PFSK-1 (cell line): ENCODE results near the gene ADTRP.

Source experiments
- FOXP2 ChIP-seq: optimal IDR thresholded peaks from 2 replicates; pipeline ENCODE3; 2011; ENCODE audit warnings: borderline replicate concordance, control low read depth, inconsistent platforms; ENCODE audit not compliant: insufficient read depth; ENCODE audit errors: extremely low read length, extremely low read depth
- POLR2AphosphoS5 ChIP-seq: IDR thresholded peaks from 2 replicates; pipeline ENCODE4 v1.6.1; 2012; ENCODE audit warnings: low read depth, mild to moderate bottlenecking, control low read depth, low read length, moderate library complexity
- SIN3A ChIP-seq: IDR thresholded peaks from 2 replicates; pipeline ENCODE4 v1.6.1; 2012; ENCODE audit warnings: mild to moderate bottlenecking, low read length, moderate library complexity, borderline replicate concordance; ENCODE audit not compliant: insufficient read depth
- TAF1 ChIP-seq: IDR thresholded peaks from 2 replicates; pipeline ENCODE4 v1.6.1; 2012; ENCODE audit warnings: low read length, control low read depth, borderline replicate concordance; ENCODE audit not compliant: insufficient read depth
- TF ChIP-seq, protein P1 (sequence below), 2 experiments: IDR thresholded peaks; 2 replicates each; pipeline versions ENCODE4 v1.6.1 to v1.8.0; 2011 to 2012; ENCODE audit warnings: low read depth in 2 of 2, low read length in 2 of 2, control low read depth in 1 of 2, inconsistent platforms in 1 of 2, mild to moderate bottlenecking in 1 of 2, moderate library complexity in 1 of 2; ENCODE audit not compliant: insufficient read depth in 1 of 2

The ADTRP gene

GRCh38 chr6:11805259-11806053, 26.9 kb upstream of the ADTRP start:
- TF ChIP-seq POLR2AphosphoS5, result no peak
- TF ChIP-seq, protein P1, sequence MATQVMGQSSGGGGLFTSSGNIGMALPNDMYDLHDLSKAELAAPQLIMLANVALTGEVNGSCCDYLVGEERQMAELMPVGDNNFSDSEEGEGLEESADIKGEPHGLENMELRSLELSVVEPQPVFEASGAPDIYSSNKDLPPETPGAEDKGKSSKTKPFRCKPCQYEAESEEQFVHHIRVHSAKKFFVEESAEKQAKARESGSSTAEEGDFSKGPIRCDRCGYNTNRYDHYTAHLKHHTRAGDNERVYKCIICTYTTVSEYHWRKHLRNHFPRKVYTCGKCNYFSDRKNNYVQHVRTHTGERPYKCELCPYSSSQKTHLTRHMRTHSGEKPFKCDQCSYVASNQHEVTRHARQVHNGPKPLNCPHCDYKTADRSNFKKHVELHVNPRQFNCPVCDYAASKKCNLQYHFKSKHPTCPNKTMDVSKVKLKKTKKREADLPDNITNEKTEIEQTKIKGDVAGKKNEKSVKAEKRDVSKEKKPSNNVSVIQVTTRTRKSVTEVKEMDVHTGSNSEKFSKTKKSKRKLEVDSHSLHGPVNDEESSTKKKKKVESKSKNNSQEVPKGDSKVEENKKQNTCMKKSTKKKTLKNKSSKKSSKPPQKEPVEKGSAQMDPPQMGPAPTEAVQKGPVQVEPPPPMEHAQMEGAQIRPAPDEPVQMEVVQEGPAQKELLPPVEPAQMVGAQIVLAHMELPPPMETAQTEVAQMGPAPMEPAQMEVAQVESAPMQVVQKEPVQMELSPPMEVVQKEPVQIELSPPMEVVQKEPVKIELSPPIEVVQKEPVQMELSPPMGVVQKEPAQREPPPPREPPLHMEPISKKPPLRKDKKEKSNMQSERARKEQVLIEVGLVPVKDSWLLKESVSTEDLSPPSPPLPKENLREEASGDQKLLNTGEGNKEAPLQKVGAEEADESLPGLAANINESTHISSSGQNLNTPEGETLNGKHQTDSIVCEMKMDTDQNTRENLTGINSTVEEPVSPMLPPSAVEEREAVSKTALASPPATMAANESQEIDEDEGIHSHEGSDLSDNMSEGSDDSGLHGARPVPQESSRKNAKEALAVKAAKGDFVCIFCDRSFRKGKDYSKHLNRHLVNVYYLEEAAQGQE (IDR thresholded peaks at IDR 0.05; ENCODE audit: insufficient read depth in 1 of 2, low read depth in 2 of 2, low read length in 2 of 2), result no peak
- no peak for TF ChIP-seq SIN3A
- TF ChIP-seq TAF1, result no peak
- no peak for TF ChIP-seq FOXP2

- TF ChIP-seq SIN3A, result no peak
- TF ChIP-seq TAF1, result no peak
- TF ChIP-seq FOXP2, result no peak
- TF ChIP-seq POLR2AphosphoS5, result no peak
These were observed 26.1 kb upstream of the ADTRP start for GRCh38 chr6:11804701-11805100.

GRCh38 chr6:11804135-11804534, 25.5 kb upstream of the ADTRP start:
- no peak for TF ChIP-seq POLR2AphosphoS5
- TF ChIP-seq, protein P1 (IDR thresholded peaks at IDR 0.05; ENCODE audit: insufficient read depth in 1 of 2, low read depth in 2 of 2, low read length in 2 of 2), result no peak
- TF ChIP-seq TAF1, result no peak
- no peak for TF ChIP-seq FOXP2
- no peak for TF ChIP-seq SIN3A

DNA sequence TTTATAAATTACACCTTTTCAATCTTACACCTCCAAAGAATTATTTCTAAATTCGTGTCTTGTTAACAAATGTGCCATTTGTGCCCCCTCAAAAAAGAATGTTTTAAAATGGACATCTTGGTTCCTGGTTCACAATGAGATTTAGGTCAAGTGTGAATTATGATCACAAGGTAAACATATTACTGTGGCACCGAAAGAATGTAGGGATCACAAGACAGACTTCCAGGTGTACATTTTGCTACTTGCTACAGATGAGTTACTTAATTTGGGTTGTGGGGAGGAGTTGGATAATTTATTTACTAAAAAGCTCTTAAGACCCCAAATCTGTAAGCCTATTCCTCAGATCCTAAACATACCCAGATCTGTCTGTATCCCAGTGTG, 25.0 kb upstream of the ADTRP start:
- no peak for TF ChIP-seq POLR2AphosphoS5
- no peak for TF ChIP-seq FOXP2
- TF ChIP-seq, protein P1 (IDR thresholded peaks at IDR 0.05; ENCODE audit: insufficient read depth in 1 of 2, low read depth in 2 of 2, low read length in 2 of 2), result no peak
- TF ChIP-seq SIN3A, result no peak
- no peak for TF ChIP-seq TAF1

DNA sequence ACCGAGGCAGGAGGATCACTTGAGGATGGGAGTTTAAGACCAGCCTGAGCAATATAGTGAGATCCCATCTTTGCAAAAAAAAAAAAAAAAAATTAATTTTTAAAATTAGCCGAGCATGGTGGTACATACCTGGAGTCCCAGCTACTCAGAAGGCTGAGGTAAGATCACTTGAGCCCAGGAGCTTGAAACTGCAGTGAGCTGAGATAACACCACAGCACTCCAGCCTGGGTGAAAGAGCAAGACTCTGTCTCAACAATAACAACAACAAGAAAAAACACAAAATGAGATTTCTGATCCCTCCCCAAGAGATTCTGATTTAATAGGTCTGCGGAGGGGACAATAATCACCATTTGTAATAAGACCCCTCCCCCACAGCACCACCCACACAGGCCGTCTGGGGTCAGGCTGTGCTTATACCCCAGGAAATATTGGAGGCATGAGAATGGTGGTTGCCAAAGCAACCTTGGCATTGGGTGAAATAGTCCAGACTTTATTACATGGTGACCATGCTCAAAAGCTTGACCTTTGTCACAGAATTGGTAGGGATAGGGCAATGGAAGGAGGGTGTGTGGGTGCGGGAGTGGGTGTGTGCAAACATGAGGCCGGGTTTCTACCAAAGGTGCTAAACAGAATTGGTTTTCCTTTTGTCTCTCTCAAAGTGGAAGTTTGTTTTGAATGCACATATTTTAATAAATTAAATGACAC, 24.4 kb upstream of the ADTRP start:
- TF ChIP-seq, protein P1 (IDR thresholded peaks at IDR 0.05; ENCODE audit: insufficient read depth in 1 of 2, low read depth in 2 of 2, low read length in 2 of 2), result no peak
